Hepatocyte (in vitro differentiated cells): Measurements from ENCODE around the gene TSPAN3.

ENCODE experiments used
- EZH2 ChIP-seq: fragments of 200-600 bp; sonication (generic); IDR thresholded peaks from 2 replicates; pipeline ENCODE4 v1.6.1; 2016; ENCODE audit warnings: antibody characterized with exemption, mild to moderate bottlenecking, borderline replicate concordance
- EZH2phosphoT487 ChIP-seq: fragments of 200-600 bp; sonication (generic); IDR thresholded peaks from one replicate; pipeline ENCODE4 v1.6.1; 2018; ENCODE audit warnings: antibody characterized with exemption, mild to moderate bottlenecking, low read depth, moderate library complexity; ENCODE audit not compliant: unreplicated experiment, severe bottlenecking
- TF ChIP-seq, protein P1 (sequence below): fragments of 200-600 bp; sonication (generic); IDR thresholded peaks from 2 replicates; pipeline ENCODE4 v1.5.1; 2016; ENCODE audit warnings: antibody characterized with exemption, mild to moderate bottlenecking; ENCODE audit not compliant: poor library complexity

DNA sequence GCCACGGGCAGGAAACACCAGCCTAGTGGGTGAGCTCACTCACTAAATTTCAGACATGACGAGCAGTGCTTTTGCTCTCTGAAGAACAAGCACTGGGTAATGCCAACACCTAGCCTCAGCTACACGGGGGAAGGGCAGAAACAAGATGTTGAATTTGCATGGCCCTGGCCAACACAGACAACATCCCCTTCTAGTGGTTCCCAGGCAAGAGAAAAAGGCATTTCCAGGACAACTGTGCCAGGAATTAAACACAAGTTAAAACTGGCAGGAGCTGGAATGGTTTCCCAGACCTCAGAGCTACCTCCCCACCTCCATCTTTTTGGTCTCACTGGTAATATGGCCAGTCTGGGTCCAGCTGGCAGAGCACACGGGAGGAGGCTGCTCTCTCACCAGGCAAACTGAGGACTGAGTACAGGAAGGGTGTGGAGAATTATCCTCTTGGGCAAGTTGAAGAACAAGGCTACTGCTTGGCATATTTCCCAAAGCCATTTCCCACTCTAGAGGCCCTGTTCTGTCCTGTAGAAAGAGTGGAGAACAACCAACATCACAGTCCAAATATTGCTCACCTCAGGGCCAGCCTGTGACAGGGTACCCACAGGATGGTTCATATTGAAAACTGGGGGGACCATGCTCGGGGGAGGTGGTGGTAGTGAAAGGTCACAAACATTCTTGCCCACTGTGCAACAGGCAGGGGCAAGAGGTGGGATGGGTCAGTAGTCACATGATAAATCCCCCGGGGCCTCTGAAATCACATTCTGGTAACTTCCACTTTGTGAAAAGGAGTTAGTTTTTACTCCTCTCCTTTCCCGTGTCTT lies 26.5 kb downstream of the TSPAN3 start:
- TF ChIP-seq EZH2 (no peak), EZH2phosphoT487 (no peak)
- TF ChIP-seq, protein P1, sequence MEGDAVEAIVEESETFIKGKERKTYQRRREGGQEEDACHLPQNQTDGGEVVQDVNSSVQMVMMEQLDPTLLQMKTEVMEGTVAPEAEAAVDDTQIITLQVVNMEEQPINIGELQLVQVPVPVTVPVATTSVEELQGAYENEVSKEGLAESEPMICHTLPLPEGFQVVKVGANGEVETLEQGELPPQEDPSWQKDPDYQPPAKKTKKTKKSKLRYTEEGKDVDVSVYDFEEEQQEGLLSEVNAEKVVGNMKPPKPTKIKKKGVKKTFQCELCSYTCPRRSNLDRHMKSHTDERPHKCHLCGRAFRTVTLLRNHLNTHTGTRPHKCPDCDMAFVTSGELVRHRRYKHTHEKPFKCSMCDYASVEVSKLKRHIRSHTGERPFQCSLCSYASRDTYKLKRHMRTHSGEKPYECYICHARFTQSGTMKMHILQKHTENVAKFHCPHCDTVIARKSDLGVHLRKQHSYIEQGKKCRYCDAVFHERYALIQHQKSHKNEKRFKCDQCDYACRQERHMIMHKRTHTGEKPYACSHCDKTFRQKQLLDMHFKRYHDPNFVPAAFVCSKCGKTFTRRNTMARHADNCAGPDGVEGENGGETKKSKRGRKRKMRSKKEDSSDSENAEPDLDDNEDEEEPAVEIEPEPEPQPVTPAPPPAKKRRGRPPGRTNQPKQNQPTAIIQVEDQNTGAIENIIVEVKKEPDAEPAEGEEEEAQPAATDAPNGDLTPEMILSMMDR, result no peak
